Urothelium cell line (cell line): ENCODE data around the gene SRRM4.
"Not testable (repeated sequence)": the region's sequence is repeated elsewhere in the genome, so short reads cannot be mapped to it uniquely, and the experiment has no call there.

Source experiments
- DNase-seq: peaks from one replicate; pipeline ENCODE4 v3.0.0; 2011; ENCODE audit warnings: low spot score, mixed read lengths
- FAIRE-seq: peaks from 2 replicates; lab custom pipeline; 2011; peaks lifted over from hg19 to GRCh38; lab: Jason Lieb, UNC

Gene SRRM4

GRCh38 chr12:118981285-118982211 lies at the start of gene SRRM4:
TSS of gene SRRM4 (plus strand) at chr12:118981541. CDS start at chr12:118981883, 342 bp downstream.
- FAIRE-seq (no peak), DNase-seq (peak; percentile 66)

DNA sequence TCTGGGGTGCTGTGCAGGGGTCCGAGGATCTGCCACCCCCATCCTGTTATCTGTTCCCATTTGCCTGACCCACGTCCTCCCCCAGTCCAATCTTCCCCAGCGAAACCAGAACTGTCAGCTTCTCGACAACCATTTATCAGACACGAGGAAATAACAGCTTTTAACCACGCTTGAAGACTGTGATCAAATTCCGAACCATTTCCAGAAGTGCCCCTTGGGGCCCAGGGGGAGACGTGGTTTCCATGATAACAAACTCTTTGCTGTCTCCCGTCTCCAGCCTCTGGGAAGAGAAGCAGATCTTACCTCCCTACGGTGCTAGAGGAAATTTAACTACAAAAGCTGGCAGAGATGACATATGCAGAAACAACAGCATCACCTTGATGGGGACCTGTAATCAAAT lies 35.1 kb upstream of the SRRM4 start:
- FAIRE-seq (no peak), DNase-seq (no peak)

GRCh38 chr12:118958520-118958919 lies 22.8 kb upstream of the SRRM4 start:
- DNase-seq, result no peak
- no peak for FAIRE-seq

GRCh38 chr12:118959348-118959747 lies 22.0 kb upstream of the SRRM4 start:
- no peak for DNase-seq
- no peak for FAIRE-seq

DNA sequence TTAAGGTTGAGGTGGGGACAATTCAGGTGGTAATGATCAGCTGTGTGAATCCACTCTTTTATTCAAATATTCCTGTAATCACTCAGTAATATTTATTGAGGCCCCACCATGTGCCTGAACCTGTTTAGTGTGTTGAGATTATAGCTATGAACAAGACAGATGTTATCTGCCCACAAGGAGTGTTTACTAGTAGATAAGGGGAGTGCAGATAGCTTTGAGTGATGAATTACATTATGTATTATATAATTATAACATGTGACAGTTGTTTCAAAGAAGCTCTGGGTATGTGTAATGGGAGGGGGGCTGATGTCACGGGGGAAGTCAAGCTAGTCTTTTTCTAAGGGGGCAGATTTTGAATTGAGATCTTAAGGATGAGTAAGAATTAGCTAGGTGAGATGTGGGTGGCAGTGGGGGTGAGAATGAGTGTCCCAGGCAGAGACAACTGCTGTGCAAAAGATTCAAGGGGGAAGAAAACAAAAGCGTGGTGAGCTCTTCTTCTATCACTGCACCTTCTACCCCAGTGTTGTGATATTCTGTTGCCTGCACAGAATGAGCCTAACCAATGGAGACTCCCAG lies 21.3 kb upstream of the SRRM4 start:
- DNase-seq, result no peak
- no peak for FAIRE-seq

DNA sequence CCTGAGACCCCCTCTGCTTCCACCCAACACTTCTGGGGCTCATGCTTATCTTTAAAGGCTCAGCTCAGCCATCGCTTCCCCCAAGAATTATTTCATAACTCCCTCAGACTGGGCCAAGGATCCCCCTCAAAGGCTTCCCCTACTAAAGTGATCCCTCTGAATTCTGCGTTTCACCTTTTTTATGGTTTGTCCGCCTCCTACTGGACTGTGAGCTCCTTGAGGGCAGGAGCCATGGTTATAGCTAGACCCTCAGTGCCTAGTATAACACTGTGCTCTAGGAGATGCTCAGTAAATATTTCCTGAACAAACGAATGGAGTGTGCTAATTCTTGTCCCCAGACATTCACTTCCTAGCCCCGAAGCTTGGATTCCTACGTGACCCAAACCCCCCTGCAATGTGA lies 20.5 kb upstream of the SRRM4 start:
- FAIRE-seq, result no peak
- DNase-seq, result no peak

GRCh38 chr12:118964988-118965387 lies 16.4 kb upstream of the SRRM4 start:
- FAIRE-seq (no peak), DNase-seq (no peak)

- no peak for FAIRE-seq
These were observed 10.5 kb upstream of the SRRM4 start for GRCh38 chr12:118970856-118971255.

DNA sequence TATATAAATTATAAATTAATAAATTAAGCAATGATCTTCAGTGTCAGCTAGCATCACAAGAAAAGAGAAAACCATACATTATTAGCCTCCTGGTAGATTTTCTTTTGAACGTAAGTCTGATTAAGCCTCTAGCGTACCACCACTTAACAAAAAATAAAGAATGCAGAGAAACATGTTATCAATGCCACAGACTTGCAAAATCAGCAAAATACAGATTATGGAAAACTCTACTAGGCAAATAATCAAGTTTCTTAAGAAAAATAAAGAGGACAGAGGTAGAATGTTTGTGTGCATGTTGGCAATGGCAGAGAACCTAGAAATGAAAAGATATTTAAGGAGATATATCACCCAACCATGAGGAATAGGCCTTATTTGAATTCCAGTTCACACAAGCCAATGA lies 8.4 kb upstream of the SRRM4 start:
- DNase-seq (no peak), FAIRE-seq (no peak)

More at GRCh38 chr12:118970856-118971255, 10.5 kb upstream of the SRRM4 start:
- DNase-seq, result no peak

DNA sequence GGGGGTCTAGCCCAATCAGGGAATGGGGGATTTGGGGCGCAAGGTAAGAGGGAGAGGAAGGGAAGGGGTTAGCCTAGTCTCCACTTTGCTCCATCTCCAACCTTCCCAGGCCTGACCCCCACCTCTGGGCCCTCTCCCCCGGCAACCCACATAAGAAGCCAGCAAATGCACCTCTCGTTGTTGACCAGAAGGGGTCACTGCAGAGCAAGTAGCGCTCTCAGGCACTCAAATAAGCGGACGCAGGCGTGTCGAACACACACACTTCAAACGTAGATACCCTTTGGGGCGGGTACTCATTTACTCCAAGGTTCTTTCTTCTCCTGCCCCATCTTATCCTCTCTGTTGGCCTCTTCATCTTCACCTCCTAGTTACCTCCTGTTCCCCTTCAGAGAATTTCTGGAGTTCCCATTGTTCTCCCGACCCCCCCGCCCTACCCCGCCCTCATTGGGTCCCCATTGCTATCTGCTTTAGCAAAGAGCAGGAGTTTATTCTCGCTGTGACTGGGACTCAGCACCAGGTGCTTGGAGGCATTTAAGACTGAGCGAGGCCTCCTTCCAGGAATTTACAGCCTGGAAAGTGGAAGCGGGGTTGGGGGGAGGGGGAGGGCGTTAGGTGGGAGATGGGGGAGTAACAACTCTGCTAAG lies 1.5 kb upstream of the SRRM4 start:
- DNase-seq, result peak; percentile 77
- FAIRE-seq, result no peak

GRCh38 chr12:118980407-118981014 lies 830 bp upstream of the SRRM4 start:
- no peak for FAIRE-seq

GRCh38 chr12:118982302-118982701 lies 961 bp downstream of the SRRM4 start:
- DNase-seq (no peak), FAIRE-seq (no peak)

More at GRCh38 chr12:118980407-118981014, 830 bp upstream of the SRRM4 start:
- DNase-seq, result peak; percentile 16

- FAIRE-seq, result no peak
- no peak for DNase-seq
These were observed 1.8 kb downstream of the SRRM4 start for GRCh38 chr12:118982984-118983761.

- no peak for FAIRE-seq
- no peak for DNase-seq
These were observed 3.0 kb downstream of the SRRM4 start for GRCh38 chr12:118984161-118984943.

GRCh38 chr12:118986050-118986449 lies 4.7 kb downstream of the SRRM4 start:
- no peak for FAIRE-seq
- DNase-seq, result no peak

DNA sequence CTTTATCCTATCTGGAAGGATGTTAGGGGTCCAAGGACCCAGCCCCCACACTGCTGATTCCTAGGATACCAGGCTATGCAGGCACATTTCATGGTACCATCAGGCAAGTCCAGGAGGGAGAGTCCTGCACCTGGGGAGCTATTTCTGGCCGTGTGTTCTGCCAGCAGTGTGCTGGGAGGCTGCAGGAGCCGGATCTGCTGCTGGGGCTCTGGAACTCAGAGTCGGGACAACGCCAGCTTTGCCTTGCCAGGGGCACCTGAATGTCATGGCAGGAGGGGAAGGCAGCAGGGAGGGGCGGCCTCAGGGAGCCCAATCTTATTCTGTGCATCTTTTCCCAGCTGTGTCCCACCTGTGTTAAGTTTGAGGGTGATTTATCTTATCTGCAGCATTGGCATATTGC lies 17.8 kb downstream of the SRRM4 start:
- no peak for DNase-seq
- FAIRE-seq, result no peak

GRCh38 chr12:119005085-119005484 lies 23.7 kb downstream of the SRRM4 start:
- DNase-seq (no peak), FAIRE-seq (no peak)

- no peak for FAIRE-seq
These were observed 24.6 kb downstream of the SRRM4 start for GRCh38 chr12:119005913-119006312.

DNA sequence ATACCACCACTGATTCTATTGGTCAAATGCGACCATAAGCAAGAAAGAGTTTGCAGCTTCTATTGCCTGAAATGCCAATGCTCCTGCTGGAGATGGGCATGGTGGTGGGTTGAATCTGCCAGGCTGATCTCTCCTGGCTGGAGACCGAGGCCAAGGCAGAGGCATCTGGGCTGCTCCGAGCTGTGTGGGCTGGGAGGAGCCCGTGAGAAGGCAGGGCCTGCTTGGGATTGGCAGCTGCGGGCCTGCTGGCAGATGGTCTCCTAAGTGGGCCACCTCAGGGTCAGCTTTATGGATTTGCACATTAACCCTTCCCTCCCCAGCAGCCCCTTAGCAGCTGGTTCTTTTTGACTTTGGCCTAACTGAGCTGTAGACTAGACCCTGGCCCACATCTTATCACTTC lies 25.4 kb downstream of the SRRM4 start:
- DNase-seq, result no peak
- no peak for FAIRE-seq

More at GRCh38 chr12:119005913-119006312, 24.6 kb downstream of the SRRM4 start:
- DNase-seq, result no peak

GRCh38 chr12:119008273-119008672 lies 26.9 kb downstream of the SRRM4 start:
- DNase-seq, FAIRE-seq: not testable (repeated sequence)
